Erythroblast (primary cell): ENCODE data around the gene MT1X.
A peak's percentile ranks its signal among the peaks of the same experiment; 100 is the strongest.
"Not testable (repeated sequence)": the region's sequence is repeated elsewhere in the genome, so short reads cannot be mapped to it uniquely, and the experiment has no call there.

Experiments
- DNase-seq, 2 experiments: peaks; one replicate each; lab custom pipeline; 2025; lab: John Stamatoyannopoulos, UW
- GATA1 ChIP-seq: IDR thresholded peaks from 2 replicates; pipeline ENCODE4 v1.6.1; 2011; ENCODE audit warnings: low read depth, mild to moderate bottlenecking, control low read depth, low read length, moderate library complexity
- POLR2A ChIP-seq: IDR thresholded peaks from 2 replicates; pipeline ENCODE4 v1.6.1; 2011; ENCODE audit warnings: mild to moderate bottlenecking, low read length

MT1X gene

GRCh38 chr16:56667581-56668571, 14.4 kb upstream of the MT1X start, which contains the start of gene MT1G:
Gene MT1G (minus strand): TSS chr16:56668065. CDS start chr16:56667993, 72 bp downstream.
- peak; percentile 40 to 63 for DNase-seq
- no peak for TF ChIP-seq GATA1
- TF ChIP-seq POLR2A: no peak

- no peak for TF ChIP-seq POLR2A
- TF ChIP-seq GATA1: no peak
- peak in 1 of 2 experiments; percentile 36 for DNase-seq
Observed at GRCh38 chr16:56669005-56669839, 13.0 kb upstream of the MT1X start, which contains the start of gene MT1H. Gene MT1H (plus strand): TSS chr16:56669814. CDS start chr16:56669885, 71 bp downstream.

DNA sequence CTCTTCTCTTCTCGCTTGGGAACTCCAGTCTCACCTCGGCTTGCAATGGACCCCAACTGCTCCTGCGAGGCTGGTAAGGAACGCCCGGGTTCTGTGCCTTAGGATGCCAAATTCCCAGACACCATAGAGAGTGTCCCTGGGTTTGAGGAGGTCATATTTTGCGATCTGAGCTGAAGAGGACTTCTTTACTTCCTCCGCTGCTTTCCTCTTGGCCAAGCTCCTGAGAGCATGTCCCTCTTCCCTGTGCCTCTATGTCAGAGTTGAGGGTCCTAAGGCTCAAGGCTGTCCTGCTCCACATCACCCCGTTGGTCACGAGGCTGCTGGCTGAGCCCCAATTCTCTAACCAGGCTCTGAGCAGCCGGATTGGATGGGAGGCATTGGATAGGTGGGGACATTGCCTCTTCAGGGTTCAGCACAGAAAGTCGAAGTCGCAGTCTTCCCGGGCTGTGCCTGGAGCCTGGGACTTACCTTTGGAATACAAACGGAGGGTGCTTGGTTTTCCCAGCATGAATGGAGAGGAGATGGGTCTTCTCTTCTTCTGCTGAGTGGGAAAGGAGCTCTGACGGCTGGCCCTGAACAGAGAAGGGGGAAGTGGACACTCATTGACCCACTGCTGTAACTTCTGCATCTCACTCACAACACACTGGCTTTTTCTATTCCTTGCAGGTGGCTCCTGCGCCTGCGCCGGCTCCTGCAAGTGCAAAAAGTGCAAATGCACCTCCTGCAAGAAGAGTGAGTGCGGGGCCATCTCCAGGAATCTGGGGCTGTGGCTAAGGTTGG, 12.2 kb upstream of the MT1X start:
- DNase-seq: no peak
- TF ChIP-seq POLR2A: no peak
- TF ChIP-seq GATA1: no peak

DNA sequence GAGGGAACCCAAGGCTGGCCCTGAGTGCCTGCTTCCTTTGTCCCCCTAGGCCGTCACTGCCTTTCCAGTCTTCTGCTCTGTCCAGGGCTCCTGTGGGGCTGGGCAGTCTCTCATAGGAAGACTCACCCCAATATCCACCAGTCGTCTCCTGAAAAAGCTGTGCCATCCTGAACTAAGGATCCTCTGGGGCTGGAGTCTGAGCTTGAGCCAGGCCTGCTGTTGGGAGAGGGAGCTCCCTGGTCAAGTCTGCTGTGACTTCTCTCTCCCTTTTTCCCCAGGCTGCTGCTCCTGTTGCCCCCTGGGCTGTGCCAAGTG, 11.7 kb upstream of the MT1X start:
- no peak for DNase-seq
- no peak for TF ChIP-seq POLR2A
- TF ChIP-seq GATA1: no peak

- not testable (repeated sequence) for DNase-seq
Observed at GRCh38 chr16:56671691-56672090, 10.6 kb upstream of the MT1X start.

GRCh38 chr16:56672171-56672570, 10.1 kb upstream of the MT1X start:
- not testable (repeated sequence) for DNase-seq

- TF ChIP-seq POLR2A: no peak
- no peak for TF ChIP-seq GATA1
- no peak for DNase-seq
Observed at GRCh38 chr16:56672761-56673536, 9.3 kb upstream of the MT1X start.

- DNase-seq: peak; percentile 34 to 37
- no peak for TF ChIP-seq GATA1
- no peak for TF ChIP-seq POLR2A
Observed at GRCh38 chr16:56673921-56674320, 8.3 kb upstream of the MT1X start.

DNA sequence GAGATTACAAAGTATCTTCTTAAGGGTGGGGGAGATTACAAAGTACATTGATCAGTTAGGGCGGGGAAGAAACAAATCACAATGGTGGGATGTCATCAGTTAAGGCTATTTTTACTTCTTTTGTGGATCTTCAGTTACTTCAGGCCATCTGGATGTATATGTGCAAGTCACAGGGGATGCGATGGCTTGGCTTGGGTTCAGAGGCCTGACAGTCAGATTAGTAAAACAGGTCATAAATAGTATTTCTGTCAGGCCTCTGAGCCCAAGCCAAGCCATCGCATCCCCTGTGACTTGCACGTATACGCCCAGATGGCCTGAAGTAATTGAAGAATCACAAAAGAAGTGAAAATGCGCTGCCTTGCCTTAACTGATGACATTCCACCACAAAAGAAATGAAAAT, 7.7 kb upstream of the MT1X start:
- not testable (repeated sequence) for DNase-seq

GRCh38 chr16:56675685-56676210, 6.5 kb upstream of the MT1X start:
- TF ChIP-seq GATA1 (no peak), POLR2A (no peak)

GRCh38 chr16:56677474-56677873, 4.8 kb upstream of the MT1X start:
- no peak for DNase-seq
- TF ChIP-seq GATA1 (no peak), POLR2A (no peak)

More at GRCh38 chr16:56675685-56676210, 6.5 kb upstream of the MT1X start:
- DNase-seq: no peak

DNA sequence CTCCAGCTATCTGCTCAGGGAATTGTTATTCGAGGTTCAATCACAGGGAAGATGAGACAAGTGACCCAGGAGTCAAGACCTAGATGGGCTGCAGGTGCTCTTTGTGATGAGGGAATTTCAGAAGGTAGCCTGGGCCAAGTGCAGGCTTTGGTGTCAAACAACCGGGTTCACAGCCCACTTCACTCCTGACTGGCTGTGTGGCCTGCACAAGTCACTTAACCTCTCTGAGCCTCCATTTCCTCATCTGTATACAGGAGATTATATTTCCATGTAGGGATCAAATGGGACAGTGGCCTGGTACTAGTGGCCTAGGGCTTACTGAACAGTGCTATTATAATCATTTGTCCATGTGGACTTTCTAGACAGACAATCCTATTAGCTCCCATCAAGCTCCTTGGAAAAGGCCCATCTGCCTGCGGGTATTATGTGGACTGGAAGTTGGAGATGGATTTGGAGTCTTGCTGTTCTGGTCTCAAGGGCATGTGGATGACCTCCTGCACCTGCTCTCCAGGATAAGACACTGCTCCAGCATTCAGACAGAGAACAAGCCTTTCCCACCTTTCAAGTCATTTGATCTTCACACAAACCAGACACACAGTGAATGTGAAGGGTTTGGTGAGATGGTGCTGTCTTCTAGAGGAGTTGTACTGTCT, 3.1 kb upstream of the MT1X start:
- no peak for TF ChIP-seq GATA1
- TF ChIP-seq POLR2A: no peak

GRCh38 chr16:56679818-56680217, 2.5 kb upstream of the MT1X start:
- no peak for DNase-seq
- TF ChIP-seq POLR2A (no peak), GATA1 (no peak)

More for the DNA sequence above, 3.1 kb upstream of the MT1X start:
- DNase-seq: no peak
